HG02870 (cell line): ENCODE results near the gene SLC22A23.

Experiments used
- ATAC-seq: cut with Tn5 transposase; IDR thresholded peaks from one replicate; pipeline ENCODE4 v1.9.1; 2021; ENCODE audit warnings: mild to moderate bottlenecking, moderate library complexity; ENCODE audit not compliant: unreplicated experiment

Gene SLC22A23

DNA sequence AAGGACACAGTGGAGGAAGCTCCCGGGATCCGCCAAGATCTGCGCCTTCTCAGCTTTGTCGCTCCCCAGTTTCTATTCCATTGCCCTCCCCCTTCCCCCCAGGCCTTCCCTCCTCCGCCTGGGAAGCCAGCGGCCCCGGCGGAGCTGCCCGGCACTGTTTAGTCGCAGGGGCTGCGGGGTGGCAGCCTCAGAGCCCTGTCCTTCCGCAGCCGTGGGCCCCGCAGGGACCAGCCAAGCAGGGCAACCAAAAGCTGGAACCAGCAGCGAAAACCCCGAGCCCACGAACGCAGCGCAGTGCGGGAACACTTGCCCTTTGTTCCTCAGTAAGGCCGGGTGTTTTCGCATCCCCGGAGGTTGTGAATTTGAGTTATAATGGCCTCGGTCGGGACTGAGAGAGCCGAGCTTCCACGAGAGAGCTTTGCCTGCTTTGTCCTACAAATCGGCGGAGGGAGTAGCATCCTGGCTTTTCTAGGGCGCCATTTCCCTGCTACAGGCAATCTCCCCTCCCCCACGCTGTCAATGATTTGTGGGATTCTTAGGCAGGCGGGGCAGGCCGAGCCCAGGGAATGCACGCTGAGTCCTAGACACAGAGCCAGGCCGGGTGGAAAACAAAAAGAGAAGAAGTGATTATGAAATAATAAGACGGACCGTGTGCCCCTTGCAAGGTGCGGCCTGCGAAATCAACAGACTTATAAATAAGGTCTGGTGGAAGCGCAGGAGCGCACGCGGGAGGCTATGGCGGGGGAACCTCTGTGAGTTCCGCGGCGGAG is 225.4 kb downstream of the SLC22A23 start:
- ATAC-seq, result no peak

DNA sequence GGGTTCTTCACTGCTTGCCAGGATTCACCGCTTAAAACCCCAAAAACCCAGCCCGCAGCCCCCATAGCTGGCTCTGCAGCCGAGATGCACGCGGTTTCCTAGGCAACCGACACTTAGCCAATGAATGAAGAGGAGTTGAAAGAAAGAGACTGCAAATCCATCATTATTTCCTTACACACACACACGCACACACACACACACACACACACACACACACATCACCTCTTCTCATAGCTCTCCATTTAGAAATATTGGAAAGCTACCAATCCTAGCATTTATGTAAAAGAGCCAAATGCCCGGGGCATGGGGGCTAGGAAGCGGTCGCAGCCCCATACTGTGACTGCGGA is 226.0 kb downstream of the SLC22A23 start:
- ATAC-seq, result no peak

DNA sequence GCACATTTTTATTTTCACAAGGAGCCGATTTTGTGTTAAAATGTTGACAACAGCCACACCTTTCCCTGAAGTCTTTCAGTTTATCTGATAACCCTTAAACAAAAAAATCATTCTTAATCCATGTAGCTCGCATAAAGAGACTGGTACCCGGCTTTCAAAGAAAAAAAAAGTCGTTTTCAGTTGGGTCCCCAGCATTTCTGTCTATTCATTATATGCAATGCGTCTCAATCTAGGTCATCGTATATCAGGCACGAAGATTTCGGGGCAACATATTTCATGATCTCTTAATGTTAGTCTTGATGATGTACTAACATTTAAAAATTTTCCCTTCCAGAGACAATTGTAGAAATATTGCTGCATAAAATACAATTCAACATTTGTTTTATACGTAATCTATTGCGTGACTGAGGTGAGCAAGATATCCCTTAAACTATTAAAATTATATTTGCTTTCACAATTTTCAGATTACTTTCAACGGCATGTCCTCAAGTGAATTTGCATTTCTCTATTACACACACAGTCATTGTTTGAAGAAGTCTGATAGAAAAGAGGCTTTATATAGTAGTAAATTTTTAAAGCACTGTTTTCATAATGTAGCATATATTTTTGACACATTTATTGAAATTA is 226.5 kb downstream of the SLC22A23 start:
- ATAC-seq, result no peak

DNA sequence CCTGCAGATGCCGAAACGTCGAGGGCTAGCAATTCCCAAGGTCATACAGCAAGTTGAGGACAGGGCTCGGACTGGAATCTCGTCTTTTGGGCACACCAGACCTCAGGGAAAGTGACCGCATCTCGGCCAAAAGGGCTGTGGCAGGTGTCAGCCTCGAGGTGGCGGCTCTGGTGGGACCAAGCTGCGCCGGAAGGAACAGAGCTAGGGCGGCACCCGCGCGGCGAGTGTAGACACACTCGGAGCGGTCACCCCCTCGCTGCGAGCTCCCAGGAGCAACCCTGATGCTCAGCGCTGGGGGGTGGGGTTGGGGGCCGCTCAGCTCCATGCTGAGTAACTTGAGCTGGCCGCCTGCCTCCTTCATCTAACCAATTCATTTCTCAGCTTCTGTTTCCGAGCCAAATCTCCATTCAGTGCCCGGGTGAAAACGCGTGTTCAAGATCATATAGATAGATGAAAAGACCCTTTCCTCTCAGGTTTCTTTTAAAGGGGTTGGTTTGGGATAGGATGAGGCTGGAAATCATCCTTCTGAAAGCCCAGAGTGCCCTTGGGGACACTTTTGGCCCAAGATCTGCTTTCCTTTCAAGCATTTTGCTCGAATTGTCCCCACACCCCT is 227.2 kb downstream of the SLC22A23 start:
- no peak for ATAC-seq

DNA sequence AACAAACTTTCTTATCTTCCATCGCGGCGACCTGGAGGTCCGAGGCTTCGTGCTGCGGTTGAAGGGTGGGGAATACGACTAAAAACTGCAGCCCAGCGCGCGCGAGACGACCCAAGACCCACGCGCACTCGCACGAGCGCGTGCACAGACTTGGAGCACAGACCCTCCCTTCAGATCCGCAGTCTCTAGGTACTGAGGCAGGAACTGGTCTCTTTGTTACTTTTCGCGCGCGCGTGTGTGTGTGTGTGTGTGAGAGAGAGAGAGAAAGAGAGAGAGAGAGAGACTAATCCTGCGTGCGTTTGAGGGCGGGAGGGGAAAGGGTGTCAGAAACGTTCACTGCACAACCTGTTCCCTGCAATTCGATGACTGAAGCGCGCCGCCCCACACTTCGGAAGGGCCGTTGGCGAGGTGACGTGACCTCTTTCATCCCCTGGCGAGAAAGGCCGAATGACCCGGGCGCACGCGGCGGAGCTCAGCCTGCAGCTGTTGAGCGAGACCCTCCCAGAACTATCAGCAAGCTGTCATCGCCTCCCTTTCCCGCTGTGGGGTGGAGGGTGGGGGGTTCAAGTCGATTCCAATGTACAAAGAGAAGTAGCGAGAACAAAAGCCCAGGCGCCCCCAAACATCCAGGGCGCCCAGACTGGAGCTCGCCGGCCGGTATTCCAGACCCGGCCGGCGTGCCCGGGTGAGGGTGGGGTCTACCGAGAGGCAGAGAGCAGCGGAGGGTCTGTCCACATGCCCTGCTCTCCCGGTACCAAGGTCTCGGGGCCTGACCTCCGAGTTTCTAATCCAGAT is 227.9 kb downstream of the SLC22A23 start:
- no peak for ATAC-seq

DNA sequence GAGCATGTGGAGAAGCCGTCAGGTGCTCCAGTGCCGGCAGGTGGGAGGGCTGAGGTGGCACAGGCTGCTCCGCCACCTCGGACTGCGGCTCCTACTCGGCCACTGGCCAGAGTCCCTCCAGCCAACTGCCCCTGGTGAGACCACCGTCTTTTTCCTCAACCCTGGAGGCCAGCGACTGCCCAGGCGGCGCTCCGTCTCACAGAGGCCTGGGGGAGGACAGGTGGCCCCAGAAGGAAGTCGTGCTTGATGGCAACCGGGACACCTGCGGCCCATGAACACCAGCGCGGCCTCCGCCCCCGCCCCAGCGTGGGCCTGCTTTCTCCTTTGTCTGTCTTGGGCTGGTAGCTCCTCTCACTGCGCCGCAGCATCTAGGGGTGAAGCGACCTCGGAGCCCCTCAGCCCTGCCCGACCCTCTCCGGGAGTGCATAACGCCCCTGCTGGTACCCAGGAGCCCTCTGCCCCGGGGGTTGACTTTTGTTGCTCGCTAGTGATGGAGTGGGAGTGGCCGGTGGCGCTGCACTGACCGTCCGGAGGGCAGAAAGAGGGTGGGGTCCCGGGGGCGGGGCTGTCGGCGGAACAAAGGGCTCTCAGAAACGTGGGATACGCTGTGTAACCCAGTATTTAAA is 228.7 kb downstream of the SLC22A23 start:
- no peak for ATAC-seq

DNA sequence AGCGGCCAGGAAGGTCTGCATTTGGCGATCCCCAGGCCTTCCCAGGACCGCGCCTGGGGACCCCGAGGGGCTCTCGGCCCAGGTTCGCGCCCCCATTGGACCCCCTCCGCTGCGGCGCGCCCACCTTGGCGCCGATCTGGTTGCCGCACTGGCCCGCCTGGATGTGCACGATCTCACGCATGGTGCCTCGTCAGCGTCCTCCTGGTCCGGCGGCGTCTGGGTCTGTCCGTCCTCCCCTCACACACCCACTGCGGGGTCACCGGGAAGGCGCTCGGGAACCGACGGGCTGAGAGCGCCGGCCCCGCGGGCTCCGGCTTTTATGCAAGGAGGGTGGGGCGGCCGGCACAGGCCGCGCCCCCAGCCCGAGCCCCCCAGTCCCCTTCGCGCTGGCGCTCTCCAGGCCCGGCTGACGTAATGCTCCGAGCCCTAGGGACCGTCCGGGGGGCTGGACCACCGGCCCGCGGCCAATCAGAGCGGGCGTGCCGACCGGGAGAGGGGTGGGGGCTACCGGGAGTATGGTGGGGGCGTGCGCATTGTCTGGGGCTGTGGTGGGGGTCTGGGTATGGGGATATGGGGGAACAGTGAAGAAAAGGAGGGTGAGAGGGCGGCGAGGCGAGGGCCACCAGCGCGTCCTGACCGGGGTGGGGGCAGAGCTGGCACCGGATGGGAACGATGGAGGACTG is 229.3 kb downstream of the SLC22A23 start, which contains the start of gene TUBB2B:
TSS of gene TUBB2B (minus strand) at position 291 of the 683 bp plus-strand sequence. CDS start at position 181, 110 bp downstream.
- no peak for ATAC-seq

DNA sequence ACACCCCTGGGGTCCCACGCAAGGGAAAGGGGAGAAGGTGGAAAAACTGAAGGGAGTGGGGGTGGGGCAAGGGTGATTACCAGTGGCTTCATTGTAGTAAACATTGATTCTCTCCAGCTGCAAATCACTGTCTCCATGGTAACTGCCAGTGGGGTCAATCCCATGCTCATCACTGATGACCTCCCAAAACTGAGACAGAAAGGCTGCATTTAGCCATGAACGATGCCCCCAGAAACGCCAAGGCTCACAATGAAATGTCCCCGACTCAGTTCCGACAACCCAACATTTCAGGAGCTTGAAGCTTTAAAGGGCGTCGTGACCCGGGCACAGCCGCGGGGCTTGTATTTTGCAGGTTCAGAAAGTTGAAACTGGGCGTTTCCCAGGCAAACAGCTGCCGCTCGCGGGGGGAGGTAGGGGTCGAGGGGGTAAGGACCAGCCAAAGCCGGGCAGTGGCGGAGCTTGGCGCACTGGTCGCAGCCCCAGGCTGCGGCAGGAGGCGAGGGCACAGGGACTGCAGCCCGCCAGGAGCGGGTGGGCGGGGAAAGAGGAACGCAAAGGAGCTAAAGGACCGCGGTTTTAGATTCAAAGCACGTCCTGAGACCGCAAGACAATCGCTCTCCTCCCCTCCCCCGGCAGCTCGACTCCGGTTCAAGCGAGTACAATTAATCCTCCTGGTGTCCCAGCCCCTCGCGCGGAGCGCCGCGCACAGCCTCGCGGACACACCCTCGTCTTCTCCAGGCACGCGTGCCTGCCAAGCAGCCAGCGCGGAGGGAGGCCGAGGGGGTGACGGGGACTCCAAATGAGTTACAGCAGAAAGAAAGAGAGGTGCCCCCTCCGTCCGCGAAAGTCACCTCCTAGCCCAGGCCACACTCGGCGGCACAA is 230.1 kb downstream of the SLC22A23 start:
- no peak for ATAC-seq

DNA sequence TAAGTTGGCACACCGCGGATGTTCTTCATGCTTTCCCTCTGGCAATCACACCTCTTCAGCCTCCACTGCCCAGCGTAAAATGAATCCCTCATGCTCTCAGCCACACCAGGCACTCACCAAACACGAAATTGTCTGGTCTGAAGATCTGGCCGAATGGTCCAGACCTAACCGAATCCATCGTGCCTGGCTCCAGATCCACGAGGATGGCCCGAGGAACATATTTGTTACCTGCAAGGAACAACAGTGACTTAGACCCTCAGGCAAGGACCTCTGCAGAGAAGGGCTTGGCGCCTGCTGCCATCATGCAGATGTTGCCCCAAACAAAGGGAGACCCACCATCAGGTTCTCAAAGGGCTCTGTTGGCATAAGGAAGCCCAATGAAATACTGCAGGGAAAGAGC is 230.8 kb downstream of the SLC22A23 start:
- no peak for ATAC-seq

DNA sequence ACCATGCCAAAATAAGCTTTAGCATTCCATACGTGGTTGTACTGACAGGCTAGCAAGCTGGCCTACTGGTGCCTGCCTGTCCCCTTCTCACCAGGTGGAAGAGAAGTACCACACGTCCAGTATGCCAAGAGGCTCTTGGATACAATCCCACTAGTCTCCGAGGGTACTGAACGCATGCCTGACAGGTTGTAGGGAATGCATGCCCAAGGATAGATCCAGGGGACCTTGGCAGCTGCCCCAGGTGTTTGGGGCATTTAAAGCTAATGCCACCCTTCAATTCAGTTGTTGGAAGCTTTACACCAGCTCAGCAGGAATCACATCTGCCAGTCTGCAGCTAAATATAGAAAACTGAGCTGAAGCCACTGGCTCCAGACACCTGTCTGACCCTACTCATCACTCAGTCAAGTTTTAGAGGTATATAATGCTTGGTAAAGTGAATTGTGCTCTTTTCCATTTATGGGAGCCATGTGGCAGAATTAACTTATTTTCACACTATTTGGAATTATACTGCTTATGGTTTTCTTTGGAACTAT is 234.3 kb downstream of the SLC22A23 start:
- ATAC-seq, result no peak

DNA sequence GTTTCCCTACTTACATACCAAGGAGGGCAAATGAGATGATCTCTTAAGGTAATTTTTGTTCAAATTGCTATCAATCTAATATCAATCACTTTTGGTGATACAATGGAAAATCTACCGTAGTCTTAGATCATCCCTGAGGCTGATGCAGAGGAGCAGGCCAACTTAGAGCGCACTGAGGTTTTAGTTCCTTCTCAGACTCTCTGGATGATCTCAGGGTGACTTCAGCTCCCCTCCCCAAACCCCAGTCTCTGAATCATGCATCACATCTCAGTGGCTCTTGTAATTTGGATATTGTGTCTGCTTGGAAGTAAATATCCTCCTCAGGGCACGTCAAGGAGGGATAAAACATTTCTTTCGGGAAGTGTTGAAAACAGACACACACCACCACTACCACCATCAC is 235.3 kb downstream of the SLC22A23 start:
- no peak for ATAC-seq

DNA sequence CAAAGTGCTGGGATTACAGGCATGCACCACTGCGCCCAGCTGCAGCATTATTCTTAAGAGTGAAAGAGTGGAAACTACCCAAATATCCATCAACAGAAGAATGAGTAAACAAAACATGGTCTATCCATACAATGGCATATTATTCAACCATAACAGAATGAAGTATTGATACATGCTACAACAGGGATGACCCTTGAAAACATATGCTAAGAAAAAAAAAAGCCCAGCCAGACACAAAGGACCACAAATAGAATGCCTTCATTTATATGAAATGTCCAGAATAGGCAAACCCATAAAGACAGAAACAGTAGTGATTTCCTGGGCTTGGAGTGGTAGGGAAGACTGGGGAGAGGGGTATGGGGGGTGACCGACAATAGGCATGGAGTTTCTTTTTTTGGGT is 236.5 kb downstream of the SLC22A23 start:
- no peak for ATAC-seq
